Activated CD8-positive, alpha-beta memory T cell treated with anti-CD3 and anti-CD28 coated beads for 24 hours (primary cell): ENCODE results near the gene INS.
"Not testable (repeated sequence)": the region's sequence is repeated elsewhere in the genome, so short reads cannot be mapped to it uniquely, and the experiment has no call there.

ENCODE experiments used
- DNase-seq: peaks from one replicate; pipeline ENCODE4 v3.0.0-alpha.2; 2020

The INS gene

DNA sequence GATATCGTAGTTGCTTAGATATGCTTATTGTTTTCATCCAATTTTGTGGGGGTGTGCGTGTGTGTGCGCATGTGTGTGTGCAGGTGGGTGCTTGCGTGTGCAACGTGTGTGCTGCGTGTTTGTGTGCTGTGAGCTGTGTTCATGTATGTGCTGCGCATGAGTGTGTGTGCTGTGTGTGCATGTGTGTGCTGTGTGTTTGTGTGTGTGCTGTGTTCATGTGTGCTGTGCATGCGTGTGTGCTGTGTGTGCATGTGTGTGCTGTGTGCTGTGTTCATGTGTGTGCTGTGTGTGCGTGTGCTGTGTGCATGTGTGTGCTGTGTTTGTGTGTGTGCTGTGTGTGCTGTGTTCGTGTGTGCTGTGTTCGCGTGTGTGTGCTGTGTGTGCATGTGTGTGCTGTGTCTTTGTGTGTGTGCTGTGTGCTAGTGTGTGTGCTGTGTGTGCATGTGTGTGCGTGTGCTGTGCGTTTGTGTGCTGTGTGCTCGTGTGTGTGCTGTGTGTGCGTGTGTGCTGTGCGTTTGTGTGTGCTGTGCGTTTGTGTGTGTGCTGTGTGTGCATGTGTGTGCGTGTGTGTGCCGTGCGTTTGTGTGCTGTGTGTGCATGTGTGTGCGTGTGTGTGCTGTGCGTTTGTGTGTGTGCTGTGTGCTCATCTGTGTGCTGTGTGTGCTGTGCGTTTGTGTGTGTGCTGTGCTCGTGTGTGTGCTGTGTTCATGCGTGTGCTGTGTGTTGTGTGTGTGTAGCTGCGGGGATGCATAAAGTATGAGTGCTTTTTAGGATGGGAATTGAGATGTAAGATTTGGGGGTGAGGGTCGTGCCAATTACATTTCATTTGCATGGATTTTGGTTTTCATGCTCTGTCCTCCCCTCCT, 29.4 kb downstream of the INS start:
- no peak for DNase-seq

DNA sequence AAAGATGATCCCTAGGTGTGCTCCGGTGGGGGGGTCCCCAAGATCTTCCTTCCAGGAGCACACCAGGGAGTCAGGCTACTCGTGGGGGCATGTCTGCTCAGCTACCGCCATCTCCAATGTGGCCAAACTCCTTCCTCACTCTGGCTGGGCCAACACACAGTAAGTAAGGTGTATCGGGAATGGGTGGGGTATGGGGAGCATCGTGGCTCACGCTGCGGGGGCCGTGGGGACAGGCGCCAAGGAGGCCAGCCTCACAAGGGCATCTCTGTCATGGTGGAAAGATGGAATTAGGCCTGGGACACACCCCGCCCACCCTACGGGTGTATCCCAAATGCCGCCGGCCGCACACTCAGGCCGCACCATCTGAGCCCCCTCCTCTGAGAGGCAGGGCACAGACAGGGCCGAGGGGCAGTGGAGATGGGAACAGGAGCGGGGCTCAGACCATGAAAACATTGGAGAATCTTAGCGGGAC, 30.1 kb downstream of the INS start:
- DNase-seq = no peak

DNA sequence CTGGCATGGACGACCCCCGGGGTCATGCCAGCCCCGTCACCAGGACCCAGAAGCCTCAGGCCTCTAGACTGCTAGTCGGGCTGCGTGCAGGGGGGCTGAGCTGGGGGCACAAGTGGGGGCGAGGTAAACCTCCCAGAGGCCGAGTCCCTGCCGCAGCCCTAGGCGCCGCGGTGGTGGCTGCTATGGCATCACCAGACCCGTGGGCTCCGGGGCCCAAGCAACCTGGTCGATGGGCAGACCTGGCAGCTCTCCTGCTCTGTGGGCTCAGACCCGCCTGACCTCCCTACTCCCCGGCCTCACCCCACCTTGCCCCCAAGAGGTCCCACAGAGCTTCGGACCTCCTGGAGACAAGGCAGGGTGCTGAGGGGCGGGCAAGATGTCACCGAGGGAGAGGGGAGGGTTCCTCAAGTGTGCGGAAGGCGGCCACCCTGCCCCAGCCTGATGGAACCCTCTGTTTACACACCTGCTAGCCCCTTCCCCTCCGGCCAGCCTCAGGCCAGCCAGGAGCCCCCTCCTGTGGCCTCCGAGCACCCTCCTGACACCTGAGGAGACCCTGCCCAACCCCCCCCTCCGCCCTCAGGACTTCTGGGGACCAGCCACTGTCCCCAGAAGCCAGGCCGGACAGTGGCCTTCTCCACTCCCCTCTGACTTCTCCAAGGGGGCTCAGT, 31.2 kb downstream of the INS start:
- DNase-seq = no peak

DNA sequence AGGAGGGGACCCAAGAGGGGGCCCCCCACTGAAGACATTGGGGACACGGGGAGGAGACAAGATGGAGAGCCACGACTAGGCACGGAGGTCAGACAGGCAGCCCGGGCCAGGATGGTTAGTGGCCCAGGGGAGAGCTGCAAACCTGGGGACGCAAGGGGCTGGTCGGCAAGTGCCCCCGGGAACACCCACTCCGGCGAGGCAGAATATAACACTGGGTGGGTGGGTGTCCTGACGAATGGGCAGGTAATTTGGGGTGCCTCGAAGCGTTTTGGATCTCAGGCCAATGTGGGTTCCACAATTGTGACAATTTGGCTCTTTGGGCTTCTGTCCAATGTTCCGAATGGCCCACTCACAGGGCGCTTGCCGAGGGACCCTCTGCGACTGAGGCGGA, 31.7 kb downstream of the INS start:
- DNase-seq = no peak

DNA sequence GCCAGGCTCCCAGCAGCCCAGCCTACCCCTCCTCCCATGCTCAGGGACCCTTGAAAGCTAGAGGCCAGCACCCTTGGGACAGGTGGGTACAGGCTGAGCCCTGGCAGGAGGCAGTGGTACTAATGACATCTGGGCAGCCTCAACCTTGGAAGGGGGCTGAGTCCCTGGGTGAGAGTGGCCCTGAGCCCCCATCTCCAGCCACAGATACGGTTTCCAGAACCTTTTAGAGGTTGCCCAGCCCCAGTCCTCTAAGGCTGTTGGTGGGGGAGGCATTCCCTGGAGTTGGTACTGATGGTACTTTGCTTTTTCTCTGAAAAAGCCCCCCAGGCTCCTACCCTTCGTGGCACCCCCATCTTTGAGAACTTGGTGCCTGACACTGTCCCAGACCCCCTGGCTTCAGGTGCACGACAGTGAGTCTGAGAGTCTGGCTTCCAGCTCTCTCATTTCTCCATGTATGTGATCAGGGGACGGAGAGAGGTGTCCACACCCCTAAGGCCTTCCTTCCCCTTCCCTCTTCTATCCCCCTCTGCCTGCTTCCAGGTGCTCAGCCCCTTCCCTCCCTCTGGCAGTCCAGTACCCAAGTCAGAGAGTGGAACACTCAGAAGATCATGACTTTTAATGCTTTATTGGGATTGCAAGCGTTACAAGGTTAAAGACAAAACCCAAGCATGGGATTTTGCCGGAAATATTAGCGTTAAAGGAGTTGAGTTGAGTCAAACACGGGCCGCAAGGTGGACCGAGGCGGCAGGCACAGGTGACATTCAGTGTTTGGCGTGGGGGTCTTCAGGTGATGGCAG, 32.3 kb downstream of the INS start:
- no peak for DNase-seq

DNA sequence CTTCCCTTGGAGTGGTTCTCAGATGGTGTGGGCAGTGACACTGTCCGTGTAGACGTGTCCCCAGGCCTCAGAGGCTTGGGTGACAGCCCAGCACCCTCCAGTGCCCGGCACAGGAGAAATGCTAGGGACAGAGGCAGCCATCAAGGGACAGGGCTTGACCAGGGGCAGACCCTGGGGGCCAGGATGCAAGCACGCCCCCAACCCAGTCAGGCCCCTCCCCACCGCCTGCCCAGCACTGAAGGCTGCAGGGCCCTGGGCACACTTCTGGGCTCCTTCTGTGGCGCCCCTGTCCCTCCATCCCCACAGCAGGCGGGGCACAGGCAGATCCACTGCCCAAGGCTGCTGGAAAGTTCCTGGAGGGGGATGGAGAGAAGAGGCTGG, 32.9 kb downstream of the INS start:
- no peak for DNase-seq

DNA sequence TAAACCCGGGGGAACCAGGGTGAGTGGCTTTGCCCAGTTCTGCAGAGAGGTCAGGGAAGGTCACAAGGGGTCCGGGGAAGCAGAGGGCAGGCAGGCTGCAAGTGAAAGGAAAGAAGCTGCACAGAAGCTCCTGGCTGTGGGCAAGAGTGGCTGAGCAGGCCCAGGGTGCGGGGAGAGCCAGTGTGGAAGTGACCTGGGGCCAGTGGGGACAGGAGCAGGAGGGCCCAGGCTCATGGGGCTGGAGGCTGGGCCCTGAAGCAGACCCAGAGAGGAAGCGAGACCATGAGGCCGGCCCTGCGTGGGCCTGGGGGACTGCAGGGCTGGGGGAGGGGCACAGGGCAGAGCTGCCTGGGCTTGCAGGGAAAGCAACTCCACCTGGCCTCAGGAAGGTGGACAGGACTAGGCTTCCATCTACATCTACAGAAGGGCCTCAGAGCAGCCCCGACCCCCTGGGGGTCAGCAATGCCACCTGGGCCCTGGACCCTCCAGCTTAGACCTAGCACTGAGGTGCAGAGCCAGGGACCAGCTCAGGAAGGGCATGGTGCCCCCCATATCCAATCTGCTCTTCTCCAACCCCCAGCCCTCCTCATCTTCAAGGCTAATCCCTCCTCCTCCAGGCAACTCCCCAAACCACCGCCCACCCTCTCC, 33.4 kb downstream of the INS start:
- DNase-seq = no peak

DNA sequence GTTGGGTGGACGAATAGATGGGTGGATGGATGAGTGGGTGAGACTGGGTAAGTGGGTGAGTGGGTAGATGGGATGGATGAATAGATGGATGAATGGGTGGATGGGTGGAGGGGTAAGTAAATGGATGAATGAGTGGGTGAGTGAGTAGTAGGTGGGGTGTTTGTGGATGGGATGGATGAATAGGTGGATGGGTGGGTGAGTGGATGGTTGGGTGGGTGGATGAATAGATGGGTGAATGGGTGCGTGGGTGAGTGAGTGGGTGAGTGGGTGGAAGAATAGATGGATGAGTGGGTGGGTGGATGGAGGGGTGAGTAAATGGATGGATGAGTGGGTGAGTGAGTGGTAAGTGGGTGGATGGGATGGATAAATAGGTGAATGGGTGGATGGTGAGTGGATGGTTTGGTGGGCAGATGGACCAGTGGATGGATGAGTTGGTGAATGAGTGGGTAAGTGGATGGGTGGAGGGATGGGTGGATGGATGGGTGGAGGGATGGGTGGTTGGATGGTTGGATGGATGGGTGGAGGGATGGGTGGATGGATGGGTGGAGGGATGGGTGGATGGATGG, 34.4 kb downstream of the INS start:
- no peak for DNase-seq

DNA sequence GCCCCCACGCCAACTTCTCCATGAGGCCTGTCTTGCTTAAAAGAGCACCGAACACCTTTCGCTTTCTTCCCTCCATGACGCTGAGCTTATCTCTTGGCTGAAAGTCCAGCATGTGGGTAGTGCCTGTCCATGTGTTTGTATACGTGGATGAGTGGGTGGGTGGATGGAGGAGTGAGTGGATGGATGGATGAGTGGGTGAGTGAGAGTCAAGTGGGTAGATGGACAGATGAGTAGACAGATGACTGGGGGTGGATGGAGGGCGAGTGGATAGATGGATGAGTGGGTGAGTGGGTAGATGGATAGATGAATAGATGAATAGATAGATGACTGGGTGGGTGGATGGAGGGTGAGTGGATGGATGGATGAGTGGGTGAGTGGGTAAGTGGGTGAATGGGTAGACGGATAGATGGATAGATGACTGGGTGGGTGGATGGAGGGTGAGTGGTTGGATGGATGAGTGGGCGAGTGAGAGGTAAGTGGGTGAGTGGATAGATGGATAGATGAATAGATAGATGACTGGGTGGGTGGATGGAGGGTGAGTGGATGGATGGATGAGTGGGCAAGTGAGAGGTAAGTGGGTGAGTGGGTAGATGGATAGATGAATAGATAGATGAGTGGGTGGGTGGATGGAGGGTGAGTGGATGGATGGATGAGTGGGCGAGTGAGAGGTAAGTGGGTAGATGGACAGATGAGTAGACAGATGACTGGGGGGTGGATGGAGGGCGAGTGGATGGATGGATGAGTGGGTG, 36.1 kb downstream of the INS start:
- DNase-seq = not testable (repeated sequence)

DNA sequence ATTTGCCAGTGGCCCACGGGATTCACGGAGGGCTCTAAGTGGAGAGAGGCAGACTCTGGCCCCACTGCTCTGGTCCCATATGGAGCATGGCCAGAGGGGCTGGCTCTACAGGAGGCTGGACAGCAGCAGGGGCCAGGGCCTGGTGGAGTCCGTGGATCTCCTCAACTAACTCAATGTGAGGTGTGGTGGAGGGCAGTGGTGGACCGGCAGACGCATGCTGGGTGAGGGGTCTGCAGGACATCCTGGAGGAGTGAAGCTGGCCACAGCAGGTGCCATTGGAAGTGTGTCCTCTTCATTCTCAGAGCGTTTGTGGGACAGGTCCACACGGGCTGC, 37.4 kb downstream of the INS start:
- no peak for DNase-seq

DNA sequence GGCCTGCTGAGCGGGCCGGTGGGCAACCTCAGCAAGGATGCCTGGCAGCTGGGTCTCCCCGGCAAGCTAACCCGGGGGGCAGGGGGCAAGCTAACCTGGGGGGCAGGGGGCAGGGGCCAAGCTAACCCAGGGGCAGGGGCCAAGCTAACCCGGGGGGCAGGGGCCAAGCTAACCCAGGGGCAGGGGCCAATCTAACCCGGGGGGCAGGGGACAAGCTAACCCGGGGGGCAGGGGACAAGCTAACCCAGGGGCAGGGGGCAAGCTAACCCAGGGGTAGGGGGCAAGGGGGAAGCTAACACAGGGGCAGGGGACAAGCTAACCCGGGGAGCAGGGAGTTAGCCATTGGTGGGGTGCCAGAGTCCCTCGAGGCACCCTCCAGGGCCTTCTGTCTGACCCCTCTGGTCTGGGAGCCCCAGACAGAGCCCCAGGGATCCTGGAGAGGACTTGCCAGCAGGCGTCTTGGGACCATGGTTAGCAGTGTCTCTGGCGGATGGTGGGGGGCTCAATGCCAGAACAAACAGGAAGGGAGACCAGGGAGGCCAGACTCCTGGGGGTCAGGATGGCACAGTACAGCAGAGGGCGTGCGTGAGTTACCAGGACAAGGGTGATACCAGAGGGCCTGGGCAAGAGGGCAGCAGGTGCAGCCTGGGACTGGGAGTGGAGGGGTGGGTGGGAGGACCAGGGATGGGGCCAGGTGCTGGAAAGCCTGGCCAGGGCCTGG, 37.9 kb downstream of the INS start:
- DNase-seq = no peak

DNA sequence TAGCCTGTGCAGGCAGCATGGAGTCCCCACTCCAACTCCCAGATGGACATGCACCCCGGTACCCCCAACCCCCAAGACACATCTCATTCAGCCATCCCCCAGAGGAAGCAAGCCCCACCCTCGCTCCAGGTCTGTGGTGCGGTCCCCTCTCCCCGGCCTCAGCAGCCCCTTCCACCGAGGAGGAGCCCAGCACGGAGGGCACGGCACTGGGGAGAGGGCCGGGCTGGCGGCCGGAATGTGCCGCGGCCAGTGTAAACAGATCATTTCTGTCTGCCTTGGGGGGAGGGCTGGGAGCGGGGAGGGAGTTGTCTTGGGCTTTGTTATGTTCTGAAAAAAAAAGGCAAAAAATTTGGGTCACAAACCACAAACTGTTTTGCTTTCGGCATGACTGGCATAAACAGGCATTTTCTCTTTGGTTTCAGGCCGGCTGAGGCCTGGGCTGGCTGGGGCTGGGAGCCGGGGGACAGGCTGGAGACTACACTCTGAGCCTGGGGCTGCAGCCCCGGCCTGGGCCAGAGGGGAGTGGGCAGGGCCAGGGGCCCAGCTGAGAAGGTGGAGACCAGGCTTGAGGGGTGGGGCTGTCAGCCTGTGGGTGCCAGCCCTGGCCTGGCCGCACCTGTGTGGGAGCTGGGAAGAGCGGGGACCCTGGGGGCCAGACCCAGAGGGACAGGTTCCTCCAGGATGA, 38.6 kb downstream of the INS start:
- no peak for DNase-seq

DNA sequence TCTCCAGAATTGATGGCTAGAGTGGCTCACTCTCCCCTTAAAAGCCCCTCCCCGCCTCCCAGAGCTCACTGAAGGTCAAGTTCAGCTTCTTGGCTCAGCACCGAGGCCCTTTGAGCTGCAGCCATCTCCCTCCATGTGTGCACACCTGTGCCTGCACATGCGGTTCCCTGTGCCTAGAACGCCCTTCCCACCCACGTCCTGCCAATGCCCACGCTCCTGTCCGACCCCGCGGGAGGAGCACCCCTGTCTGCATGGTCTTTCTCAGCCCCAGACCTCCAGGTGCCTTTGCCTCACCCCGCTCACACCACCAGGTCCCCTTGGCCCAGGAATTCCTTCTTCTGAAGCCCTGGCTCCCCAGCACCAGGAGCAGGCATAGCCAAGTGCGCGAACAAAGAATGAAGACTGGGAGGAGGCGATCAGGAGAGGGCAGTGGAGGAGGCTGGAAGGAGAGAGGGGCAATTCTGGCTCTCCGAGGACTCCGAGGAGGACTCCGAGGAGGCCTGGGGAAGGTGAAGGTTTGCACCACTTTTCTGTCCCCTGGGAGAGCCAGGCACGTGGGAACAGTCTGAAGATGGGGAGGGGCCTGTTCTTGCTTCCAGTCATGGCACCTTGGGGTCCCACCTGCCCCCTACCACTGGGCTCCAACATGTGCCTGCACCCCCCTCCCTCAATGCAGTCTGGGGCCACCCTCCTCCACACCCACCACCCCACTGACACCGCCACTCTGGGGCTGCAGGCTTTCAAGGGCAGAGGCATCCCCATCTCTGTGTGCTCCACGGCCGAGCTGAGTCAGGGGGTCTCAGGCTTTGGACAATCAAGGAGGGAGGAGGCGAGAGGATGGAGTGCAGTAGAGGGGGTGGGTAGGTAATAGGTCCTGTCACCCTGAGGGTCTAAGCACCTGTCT, 39.5 kb downstream of the INS start:
- no peak for DNase-seq

DNA sequence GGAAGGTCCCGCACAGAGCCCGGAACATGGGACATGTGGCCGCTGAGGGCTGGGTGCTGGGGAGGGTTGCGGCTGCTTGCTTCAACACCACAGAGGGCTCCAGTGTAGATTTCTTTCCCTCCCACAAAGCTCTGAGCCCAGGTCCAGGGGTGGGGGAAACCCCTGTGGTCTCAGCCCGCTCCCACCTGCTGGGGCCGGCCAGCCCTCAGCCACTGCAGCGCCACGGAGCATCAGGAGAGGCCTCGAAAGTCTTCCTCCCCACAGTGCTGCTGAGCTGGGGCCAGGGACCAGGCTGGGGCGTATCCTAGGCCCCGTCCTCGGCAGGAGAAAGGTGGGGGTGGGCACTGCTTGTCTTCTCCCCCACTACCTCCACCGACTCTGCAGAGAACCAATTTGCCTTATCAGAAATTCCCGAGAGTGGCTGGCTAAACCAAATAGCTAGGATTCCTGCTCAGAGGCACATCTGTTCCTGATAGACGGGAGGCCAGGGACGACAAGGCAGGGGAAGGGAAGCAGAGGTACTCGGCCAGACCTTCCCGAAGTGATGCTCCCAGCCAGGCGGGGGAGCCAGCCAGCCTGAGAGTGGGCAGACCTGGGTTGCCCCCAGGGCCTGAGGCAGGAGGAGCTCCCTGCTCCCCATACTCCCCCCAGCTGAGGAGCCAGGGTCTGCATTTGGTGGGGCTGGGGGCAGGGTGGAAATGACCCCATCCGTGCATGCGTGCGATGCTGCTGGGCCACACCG, 40.5 kb downstream of the INS start:
- DNase-seq = no peak

DNA sequence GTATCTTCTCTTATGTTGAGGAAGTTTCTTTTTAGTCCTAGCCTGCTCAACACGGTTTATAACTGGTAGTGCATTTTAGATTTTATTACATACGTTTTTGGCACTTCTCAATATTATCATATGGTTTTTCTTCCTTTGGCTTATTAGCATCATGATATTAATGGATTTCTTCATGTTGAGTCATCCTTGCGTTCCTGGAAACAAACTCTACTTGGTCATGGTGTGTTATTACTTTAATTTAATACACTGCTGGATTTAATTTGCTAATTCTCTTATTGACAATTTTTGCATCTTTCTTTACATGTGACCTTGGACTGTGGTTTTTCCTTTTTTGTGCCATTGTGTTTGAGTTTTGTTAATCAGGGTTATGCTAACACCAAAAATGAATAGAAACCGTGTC, 42.3 kb downstream of the INS start:
- DNase-seq = no peak

DNA sequence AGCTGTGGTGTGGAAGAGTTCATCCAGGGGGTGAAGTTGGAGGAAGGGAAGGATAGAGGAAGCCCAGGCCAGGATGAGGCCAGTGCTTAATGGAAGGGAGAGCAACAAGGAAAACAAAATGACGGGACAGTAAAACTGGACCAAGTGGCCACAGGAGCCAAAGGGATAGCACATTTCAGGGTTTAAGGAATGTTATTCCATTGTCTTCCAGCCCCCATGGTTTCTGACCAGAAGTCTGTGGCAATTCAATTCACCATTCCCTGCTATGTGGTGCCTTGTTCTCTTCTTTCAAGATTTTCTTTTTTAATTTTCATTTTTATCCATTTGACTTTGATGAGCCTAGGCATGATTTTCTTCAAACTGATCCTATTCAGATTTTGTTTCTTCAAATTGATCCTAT, 44.3 kb downstream of the INS start:
- DNase-seq = no peak

DNA sequence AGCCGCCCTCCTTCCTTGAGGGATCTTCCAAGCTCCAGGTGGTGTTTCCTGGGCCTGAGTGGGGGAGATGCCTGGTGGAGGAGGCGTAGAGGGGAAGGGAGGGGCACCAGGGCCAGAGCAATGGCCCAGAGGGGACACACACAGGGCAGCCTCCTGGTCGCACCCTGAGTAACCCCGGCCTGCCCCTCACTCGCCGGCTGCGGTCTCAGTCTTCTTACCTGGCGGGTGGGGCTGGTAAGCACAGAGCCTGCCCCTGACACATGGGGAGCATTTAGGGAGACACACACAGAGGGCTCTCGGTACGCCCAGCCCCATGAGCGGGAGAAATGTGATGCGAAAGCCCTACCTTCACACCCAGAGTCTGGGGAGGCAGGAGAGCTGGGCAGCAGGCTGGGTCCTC, 45.7 kb downstream of the INS start:
- DNase-seq = no peak

DNA sequence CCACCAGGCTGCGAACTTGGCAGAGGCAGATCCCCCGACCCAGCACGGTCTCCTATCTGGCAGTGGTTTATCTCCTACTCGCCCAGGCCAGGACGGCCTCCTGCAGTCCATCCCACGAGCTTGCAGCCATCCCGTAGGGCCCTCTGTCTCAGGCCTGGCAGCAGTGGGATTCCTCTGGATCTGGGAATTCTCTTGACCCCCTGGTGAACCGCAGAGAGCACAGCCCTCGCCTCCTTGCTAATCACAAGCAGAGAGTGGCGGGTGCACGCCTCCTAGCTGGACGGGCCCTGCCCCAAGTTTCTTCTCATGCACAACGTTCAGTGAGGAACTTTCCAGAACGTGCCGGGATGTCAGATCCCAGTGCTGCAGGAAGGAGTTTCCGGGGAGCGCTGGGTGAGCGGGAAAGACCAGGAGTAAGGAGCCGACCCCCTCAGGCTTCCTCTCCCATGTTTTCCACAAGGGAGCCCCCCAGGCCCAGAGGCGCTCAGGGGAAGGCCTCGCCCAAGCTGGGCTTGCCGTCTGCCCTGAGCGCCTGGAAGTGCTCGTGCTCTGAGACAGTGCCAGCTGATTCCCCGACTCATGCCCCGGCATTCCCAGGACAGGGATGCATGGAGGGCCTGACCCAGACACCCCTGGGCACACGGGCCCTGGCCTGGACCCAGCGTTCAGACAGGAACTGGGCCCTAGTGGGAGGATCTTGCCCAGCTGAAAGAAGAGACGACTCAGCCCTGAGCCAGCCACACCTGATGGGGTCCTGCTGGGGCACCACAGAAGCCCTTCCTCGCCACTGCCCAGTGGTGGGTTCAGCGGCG, 46.4 kb downstream of the INS start:
- DNase-seq = no peak
